Karpas-422 (cell line): ENCODE results near the gene CNTFR. TPM values are rescaled to one million over a fixed set of nuclear protein-coding genes. Genes with fewer than 3 reads are reported as not detected.

Experiments used
- DNase-seq: peaks from one replicate; pipeline ENCODE4 v3.0.0-alpha.2; 2015
- H2AFZ ChIP-seq: fragments of 200-600 bp; sonication (generic); 2 replicates; pipeline ENCODE4 v1.6.1; 2014; ENCODE audit warnings: antibody characterized with exemption, low read length, mixed read lengths
- H3K27ac ChIP-seq: fragments of 200-600 bp; sonication (generic); 2 replicates; pipeline ENCODE4 v1.5.1; 2014; ENCODE audit warnings: mild to moderate bottlenecking, low read length, moderate library complexity
- H3K27me3 ChIP-seq: fragments of 200-600 bp; sonication (generic); 2 replicates; pipeline ENCODE4 v1.6.1; 2014; ENCODE audit warnings: low read length, mixed read lengths
- H3K36me3 ChIP-seq: fragments of 200-600 bp; sonication (generic); 2 replicates; pipeline ENCODE4 v1.6.1; 2014; ENCODE audit warnings: low read length, mixed read lengths; ENCODE audit not compliant: insufficient read depth
- H3K4me1 ChIP-seq: fragments of 200-600 bp; sonication (generic); 2 replicates; pipeline ENCODE4 v1.6.1; 2014; ENCODE audit warnings: mild to moderate bottlenecking, low read length, mixed read lengths
- H3K4me2 ChIP-seq: fragments of 200-600 bp; sonication (generic); 2 replicates; pipeline ENCODE4 v1.6.1; 2014; ENCODE audit warnings: low read length, low read depth, mild to moderate bottlenecking; ENCODE audit not compliant: poor library complexity, severe bottlenecking
- H3K4me3 ChIP-seq: fragments of 200-600 bp; sonication (generic); 2 replicates; pipeline ENCODE4 v1.5.1; 2014; ENCODE audit warnings: mild to moderate bottlenecking, antibody characterized with exemption, low read length, mixed read lengths
- H3K79me2 ChIP-seq: fragments of 200-600 bp; sonication (generic); 2 replicates; pipeline ENCODE4 v1.6.1; 2014; ENCODE audit warnings: mild to moderate bottlenecking, low read length, mixed read lengths
- H3K9ac ChIP-seq: fragments of 200-600 bp; sonication (generic); 2 replicates; pipeline ENCODE4 v1.6.0; 2014; ENCODE audit warnings: low read length
- H3K9me2 ChIP-seq: fragments of 200-600 bp; sonication (generic), shearing (Covaris generic); replicated peaks from 2 replicates; pipeline ENCODE4 v1.6.0; 2014; ENCODE audit warnings: mild to moderate bottlenecking, low read length, moderate library complexity; ENCODE audit not compliant: insufficient read depth
- H3K9me3 ChIP-seq: fragments of 300-700, 200-600 bp; sonication (generic); 2 replicates; pipeline ENCODE4 v1.6.1; 2014; ENCODE audit warnings: low read length, mixed read lengths
- H4K20me1 ChIP-seq: fragments of 200-600 bp; sonication (generic); 2 replicates; pipeline ENCODE4 v1.6.1; 2014; ENCODE audit warnings: mild to moderate bottlenecking, antibody characterized with exemption, low read length, low read depth; ENCODE audit not compliant: insufficient read depth
- total RNA-seq: library from RNA; depleted of rRNA; stranded (reverse); fragments of >200 nt; shearing (Covaris generic); gene quantifications from 2 replicates; pipeline ENCODE4 v1.2.3, GENCODE V29; 2014; ENCODE audit warnings: low replicate concordance

The CNTFR gene
- total RNA-seq, 1 experiment from 2014 or later: not detected

DNA sequence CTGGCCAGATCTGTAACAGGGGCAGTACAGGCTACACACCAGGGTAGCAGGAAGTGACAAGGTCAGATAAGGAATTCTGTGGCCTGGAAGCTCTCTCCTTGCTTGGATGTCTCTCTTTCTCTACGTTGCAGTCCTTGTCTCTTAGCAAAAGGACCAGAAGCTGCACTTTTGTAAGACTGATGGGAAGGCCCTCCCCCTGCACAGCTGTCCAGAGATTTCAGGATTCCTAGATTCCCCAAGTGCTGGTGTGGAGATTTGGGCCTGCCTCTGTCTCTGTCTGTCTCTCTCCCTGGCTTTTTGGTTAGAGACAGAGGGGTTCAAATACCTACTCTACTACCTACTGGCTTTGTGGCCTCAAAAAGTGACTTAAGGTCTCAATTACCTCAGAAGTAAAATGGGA, 10.0 kb upstream of the CNTFR start:
- Histone ChIP-seq H3K9me2 (no peaks in the 10 kb centered on the region), H3K27ac (no peak overlapping the region), H3K9ac (no peak overlapping the region), H3K36me3 (no peaks in the 10 kb centered on the region), H3K9me3 (no peaks in the 10 kb centered on the region), H3K4me3 (no peak overlapping the region), H2AFZ (no peak overlapping the region), H3K4me2 (no peak overlapping the region), H4K20me1 (no peaks in the 10 kb centered on the region), H3K27me3 (no peaks in the 10 kb centered on the region), H3K4me1 (peaks cover 21% of the 10 kb centered on the region), H3K79me2 (no peaks in the 10 kb centered on the region)
- no peak for DNase-seq

GRCh38 chr9:34594177-34594576, 4.7 kb upstream of the CNTFR start:
- no peak overlapping the region for H3K4me2 ChIP-seq
- no peak overlapping the region for H3K27ac ChIP-seq
- H3K4me3 ChIP-seq: no peak overlapping the region
- H3K79me2 ChIP-seq: no peaks in the 10 kb centered on the region
- no peak overlapping the region for H2AFZ ChIP-seq
- DNase-seq: no peak
- H3K36me3 ChIP-seq: no peaks in the 10 kb centered on the region
- H3K27me3 ChIP-seq: no peaks in the 10 kb centered on the region
- H3K4me1 ChIP-seq: no peaks in the 10 kb centered on the region
- no peaks in the 10 kb centered on the region for H3K9me2 ChIP-seq
- H3K9me3 ChIP-seq: no peaks in the 10 kb centered on the region
- H4K20me1 ChIP-seq: peaks cover 4% of the 10 kb centered on the region; the same call in 1 of the 2 replicates
- H3K9ac ChIP-seq: no peak overlapping the region

GRCh38 chr9:34592895-34593601, 3.5 kb upstream of the CNTFR start:
- Histone ChIP-seq H2AFZ (no peak overlapping the region), H3K27me3 (no peaks in the 10 kb centered on the region), H3K79me2 (no peaks in the 10 kb centered on the region), H3K9ac (no peak overlapping the region), H4K20me1 (peaks cover 4% of the 10 kb centered on the region; the same call in 1 of the 2 replicates), H3K27ac (no peak overlapping the region), H3K9me3 (no peaks in the 10 kb centered on the region), H3K4me1 (no peaks in the 10 kb centered on the region), H3K4me2 (no peak overlapping the region), H3K9me2 (no peaks in the 10 kb centered on the region), H3K4me3 (no peak overlapping the region), H3K36me3 (no peaks in the 10 kb centered on the region)
- DNase-seq: no peak

- Histone ChIP-seq H3K4me1 (no peaks in the 10 kb centered on the region), H3K9me3 (no peaks in the 10 kb centered on the region), H4K20me1 (peaks cover 4% of the 10 kb centered on the region; the same call in 1 of the 2 replicates), H3K79me2 (no peaks in the 10 kb centered on the region), H3K9ac (no peak overlapping the region), H3K27ac (no peak overlapping the region), H2AFZ (no peak overlapping the region), H3K27me3 (no peaks in the 10 kb centered on the region), H3K9me2 (no peaks in the 10 kb centered on the region), H3K36me3 (no peaks in the 10 kb centered on the region), H3K4me3 (no peak overlapping the region), H3K4me2 (no peak overlapping the region)
- DNase-seq: no peak
Observed at GRCh38 chr9:34591917-34592866, 2.7 kb upstream of the CNTFR start.

DNA sequence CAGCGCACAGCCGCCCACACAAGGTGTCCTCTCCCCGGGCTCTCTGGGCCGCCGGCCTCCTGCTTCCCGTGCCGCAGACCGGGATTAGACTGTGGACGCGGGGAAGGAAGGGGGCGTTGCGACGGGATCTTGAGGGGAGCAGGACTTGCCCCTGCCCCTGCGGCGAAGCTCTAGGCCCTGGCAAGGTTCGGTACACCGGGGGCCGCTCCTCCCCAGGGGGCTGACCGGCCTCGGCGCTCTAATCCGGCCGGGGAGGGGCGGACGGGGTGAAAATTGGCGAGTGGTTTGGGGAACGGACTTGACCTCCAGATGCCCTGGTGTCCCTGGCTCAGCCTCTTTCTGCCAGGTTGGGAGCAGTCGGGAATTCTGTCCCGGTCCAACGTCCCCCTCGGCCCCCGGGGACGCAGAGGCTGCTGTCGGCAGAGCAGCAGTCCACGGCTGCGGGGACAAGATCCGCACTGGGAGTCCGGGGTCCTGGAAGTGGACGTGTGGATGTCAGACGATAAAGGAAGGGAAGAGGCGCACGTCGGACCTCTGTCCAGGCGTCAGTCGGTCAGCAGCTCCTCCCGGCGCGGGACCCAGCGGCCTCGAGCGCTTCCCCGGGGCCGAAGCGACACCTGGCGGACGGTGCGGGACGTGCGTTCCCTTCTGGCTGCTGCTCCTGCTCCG, 1.9 kb upstream of the CNTFR start:
- Histone ChIP-seq H3K36me3 (no peaks in the 10 kb centered on the region), H3K4me3 (no peak overlapping the region), H4K20me1 (peaks cover 4% of the 10 kb centered on the region; the same call in 1 of the 2 replicates), H3K4me2 (no peak overlapping the region), H2AFZ (no peak overlapping the region), H3K9me2 (no peaks in the 10 kb centered on the region), H3K9me3 (no peaks in the 10 kb centered on the region), H3K79me2 (no peaks in the 10 kb centered on the region), H3K27ac (no peak overlapping the region), H3K9ac (no peak overlapping the region), H3K4me1 (no peaks in the 10 kb centered on the region), H3K27me3 (no peaks in the 10 kb centered on the region)
- DNase-seq: peak; percentile 91

- H3K9ac ChIP-seq: no peak overlapping the region
- H2AFZ ChIP-seq: no peak overlapping the region
- no peaks in the 10 kb centered on the region for H3K27me3 ChIP-seq
- no peak overlapping the region for H3K4me2 ChIP-seq
- H3K36me3 ChIP-seq: no peaks in the 10 kb centered on the region
- H3K4me3 ChIP-seq: no peak overlapping the region
- DNase-seq: no peak
- no peaks in the 10 kb centered on the region for H3K79me2 ChIP-seq
- no peak overlapping the region for H3K27ac ChIP-seq
- H4K20me1 ChIP-seq: peaks cover 4% of the 10 kb centered on the region; the same call in 1 of the 2 replicates
- no peaks in the 10 kb centered on the region for H3K9me3 ChIP-seq
- H3K9me2 ChIP-seq: no peaks in the 10 kb centered on the region
- H3K4me1 ChIP-seq: no peaks in the 10 kb centered on the region
Observed at GRCh38 chr9:34590381-34591247, 1.1 kb upstream of the CNTFR start.

- H3K9ac ChIP-seq: no peak overlapping the region
- DNase-seq: no peak
- H3K27me3 ChIP-seq: no peaks in the 10 kb centered on the region
- H2AFZ ChIP-seq: no peak overlapping the region
- H3K79me2 ChIP-seq: no peaks in the 10 kb centered on the region
- no peaks in the 10 kb centered on the region for H3K9me3 ChIP-seq
- H3K27ac ChIP-seq: no peak overlapping the region
- H4K20me1 ChIP-seq: peaks cover 4% of the 10 kb centered on the region; the same call in 1 of the 2 replicates
- H3K4me2 ChIP-seq: no peak overlapping the region
- no peaks in the 10 kb centered on the region for H3K9me2 ChIP-seq
- no peak overlapping the region for H3K4me3 ChIP-seq
- H3K4me1 ChIP-seq: no peaks in the 10 kb centered on the region
- H3K36me3 ChIP-seq: no peaks in the 10 kb centered on the region
Observed at GRCh38 chr9:34588671-34589635, 571 bp downstream of the CNTFR start.
